Endothelial cell of umbilical vein (primary cell): ENCODE measurements around the gene ENKD1.

Experiments used
- EZH2 ChIP-seq: IDR thresholded peaks from 2 replicates; pipeline ENCODE4 v1.6.1; 2012; ENCODE audit warnings: borderline replicate concordance, low read depth, mild to moderate bottlenecking, moderate library complexity, low read length, inconsistent platforms; ENCODE audit not compliant: severe bottlenecking
- POLR2A ChIP-seq: IDR thresholded peaks from 2 replicates; pipeline ENCODE4 v1.6.1; 2012; ENCODE audit warnings: low read depth, mild to moderate bottlenecking, control low read depth, low read length
- POLR2AphosphoS5 ChIP-seq: IDR thresholded peaks from 2 replicates; pipeline ENCODE4 v1.6.1; 2012; ENCODE audit warnings: low read depth, mild to moderate bottlenecking, control low read depth, low read length, moderate library complexity; ENCODE audit not compliant: insufficient read depth
- TF ChIP-seq, protein P1 (sequence below), 2 donors: IDR thresholded peaks; 1 replicate in 1 of 2; 2 replicates in 1 of 2; pipeline ENCODE4 v1.5.1; 2011; ENCODE audit warnings: low read length in 2 of 2, mild to moderate bottlenecking in 2 of 2, moderate library complexity in 2 of 2, control low read depth in 1 of 2, inconsistent platforms in 1 of 2, low read depth in 1 of 2; ENCODE audit not compliant: insufficient read depth in 1 of 2; ENCODE audit errors: extremely low read depth in 1 of 2
- TF ChIP-seq, protein P2 (sequence below): IDR thresholded peaks from 2 replicates; pipeline ENCODE4 v1.6.1; 2011; ENCODE audit not compliant: insufficient read depth, insufficient read length

DNA sequence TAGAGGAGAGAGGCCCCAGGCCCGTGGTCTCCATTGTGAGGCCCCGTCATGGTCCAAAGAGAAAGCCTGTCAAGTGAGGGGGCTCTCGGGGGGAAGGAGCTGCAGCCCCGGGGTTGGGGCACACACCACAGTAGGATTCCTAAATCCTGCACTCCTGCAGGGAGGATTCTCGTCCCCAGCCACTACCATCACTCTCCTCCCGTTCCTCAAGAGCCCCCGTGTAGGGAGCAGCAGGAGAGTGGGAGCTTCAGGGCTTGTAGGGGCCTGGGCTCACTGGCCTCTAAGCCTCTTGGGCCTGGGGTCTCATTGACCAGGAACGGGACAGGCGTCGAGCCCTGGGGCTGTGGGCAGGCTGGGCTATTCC lies 885 bp upstream of the ENKD1 start:
- TF ChIP-seq, protein P1, sequence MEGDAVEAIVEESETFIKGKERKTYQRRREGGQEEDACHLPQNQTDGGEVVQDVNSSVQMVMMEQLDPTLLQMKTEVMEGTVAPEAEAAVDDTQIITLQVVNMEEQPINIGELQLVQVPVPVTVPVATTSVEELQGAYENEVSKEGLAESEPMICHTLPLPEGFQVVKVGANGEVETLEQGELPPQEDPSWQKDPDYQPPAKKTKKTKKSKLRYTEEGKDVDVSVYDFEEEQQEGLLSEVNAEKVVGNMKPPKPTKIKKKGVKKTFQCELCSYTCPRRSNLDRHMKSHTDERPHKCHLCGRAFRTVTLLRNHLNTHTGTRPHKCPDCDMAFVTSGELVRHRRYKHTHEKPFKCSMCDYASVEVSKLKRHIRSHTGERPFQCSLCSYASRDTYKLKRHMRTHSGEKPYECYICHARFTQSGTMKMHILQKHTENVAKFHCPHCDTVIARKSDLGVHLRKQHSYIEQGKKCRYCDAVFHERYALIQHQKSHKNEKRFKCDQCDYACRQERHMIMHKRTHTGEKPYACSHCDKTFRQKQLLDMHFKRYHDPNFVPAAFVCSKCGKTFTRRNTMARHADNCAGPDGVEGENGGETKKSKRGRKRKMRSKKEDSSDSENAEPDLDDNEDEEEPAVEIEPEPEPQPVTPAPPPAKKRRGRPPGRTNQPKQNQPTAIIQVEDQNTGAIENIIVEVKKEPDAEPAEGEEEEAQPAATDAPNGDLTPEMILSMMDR (IDR thresholded peaks at IDR 0.05; ENCODE audit: extremely low read depth in 1 of 2, insufficient read depth in 1 of 2, low read depth in 1 of 2, low read length in 2 of 2), result no peak
- no peak for TF ChIP-seq POLR2A
- TF ChIP-seq POLR2AphosphoS5, result no peak
- no peak for TF ChIP-seq EZH2
- TF ChIP-seq, protein P2, sequence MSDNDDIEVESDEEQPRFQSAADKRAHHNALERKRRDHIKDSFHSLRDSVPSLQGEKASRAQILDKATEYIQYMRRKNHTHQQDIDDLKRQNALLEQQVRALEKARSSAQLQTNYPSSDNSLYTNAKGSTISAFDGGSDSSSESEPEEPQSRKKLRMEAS, result no peak
